GM12874 (cell line): ENCODE results near the gene C20orf204.
A peak's percentile ranks its signal among the peaks of the same experiment; 100 is the strongest.

Experiments
- CTCF ChIP-seq: IDR thresholded peaks from 2 replicates; pipeline ENCODE4 v1.5.1; 2011; ENCODE audit warnings: low read depth, mild to moderate bottlenecking, control low read depth, low read length, moderate library complexity; ENCODE audit not compliant: insufficient read depth

C20orf204 gene

DNA sequence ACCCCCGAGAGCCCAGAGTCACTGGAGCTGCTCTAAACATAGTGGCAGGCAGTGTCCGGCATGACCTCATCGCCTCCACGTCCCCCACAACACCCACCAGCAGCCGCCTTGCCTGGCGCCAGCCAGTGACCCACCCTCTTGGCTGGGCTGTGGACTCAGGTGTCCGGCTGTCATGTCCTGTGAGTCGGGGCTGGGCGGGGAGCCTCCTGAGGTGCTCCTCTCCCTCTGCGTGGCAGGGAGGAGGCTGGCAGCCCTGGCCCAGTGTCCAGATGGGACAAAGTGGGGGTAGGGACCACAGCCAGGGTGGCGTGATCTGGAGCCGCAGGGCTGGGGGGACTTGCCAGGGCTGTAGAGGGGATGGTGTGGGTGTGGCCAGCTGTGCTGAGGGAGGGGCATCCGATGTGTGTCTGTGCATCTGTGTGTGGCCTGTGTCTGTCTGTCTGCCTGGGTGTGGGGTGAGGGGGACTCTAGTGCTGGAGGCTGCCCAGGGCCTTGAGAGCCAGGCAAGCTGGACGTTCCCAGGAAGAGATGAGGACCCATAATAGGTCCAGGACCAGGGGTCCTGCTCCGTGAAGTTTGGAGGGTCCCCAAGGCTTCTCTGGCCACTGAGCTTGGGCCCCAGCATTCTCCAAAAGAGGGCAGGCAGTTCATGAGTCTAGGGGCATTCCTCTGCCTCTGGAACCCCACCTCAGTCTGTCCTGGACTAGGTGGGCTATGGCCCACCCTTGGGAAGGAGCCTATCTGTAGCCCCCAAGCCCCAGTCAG is 15.8 kb downstream of the C20orf204 start:
- no peak for TF ChIP-seq CTCF

- TF ChIP-seq CTCF = no peak
Measured at GRCh38 chr20:64052326-64052722, 16.3 kb downstream of the C20orf204 start.

DNA sequence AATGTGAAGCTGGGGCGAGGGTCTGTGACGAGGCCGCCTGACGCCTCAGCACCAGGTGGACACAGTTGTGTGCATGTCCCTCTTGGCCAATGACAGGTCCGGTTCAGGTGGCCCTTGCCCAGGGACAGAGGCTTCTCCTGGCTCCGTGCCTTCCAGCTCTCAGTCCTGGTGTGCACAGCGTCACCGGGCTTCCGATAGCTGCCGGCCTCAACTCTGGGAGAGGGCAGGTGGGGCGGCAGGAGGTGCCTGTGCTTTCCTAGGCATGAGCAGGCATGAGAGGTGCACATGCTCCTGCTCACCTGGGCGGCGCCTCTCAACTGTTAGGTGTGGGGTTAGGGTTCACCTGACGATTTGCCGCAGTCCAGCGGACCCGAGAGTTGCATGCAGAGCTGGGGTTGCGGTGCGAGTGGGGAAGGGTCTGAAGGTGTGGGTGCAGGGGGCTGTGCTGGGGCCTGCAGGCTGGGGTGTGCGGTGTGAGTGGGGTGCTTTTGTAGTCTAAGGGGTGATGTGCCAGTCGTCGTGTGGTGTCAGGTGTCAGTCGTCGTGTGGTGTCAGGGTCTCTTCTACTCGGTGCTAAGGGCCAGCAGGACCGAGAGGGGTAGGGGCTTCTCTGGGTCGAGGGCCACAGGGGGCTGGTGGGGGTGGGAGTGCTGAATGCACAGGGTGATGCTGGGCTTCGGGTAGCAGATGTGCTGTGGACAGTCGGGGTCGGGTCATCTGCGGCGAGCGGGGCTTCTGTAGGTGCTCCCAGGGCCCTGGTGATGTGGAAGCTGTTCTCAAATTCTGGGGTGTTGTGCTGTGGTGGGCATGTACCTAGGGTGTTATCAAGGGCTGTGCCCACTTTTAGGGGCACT is 17.2 kb downstream of the C20orf204 start:
- no peak for TF ChIP-seq CTCF

GRCh38 chr20:64053841-64054661 is 18.1 kb downstream of the C20orf204 start:
- TF ChIP-seq CTCF = peak; percentile 38; the same call in 1 of the 2 replicates

GRCh38 chr20:64055396-64055892 is 19.5 kb downstream of the C20orf204 start:
- no peak for TF ChIP-seq CTCF

- TF ChIP-seq CTCF = no peak
Measured at GRCh38 chr20:64055893-64056638, 20.1 kb downstream of the C20orf204 start.
